ENCODE data around the gene SPDYE2B.
"Not testable (repeated sequence)": the region's sequence is repeated elsewhere in the genome, so short reads cannot be mapped to it uniquely, and the experiment has no call there.

GRCh38 chr7:102680780-102681179, 30.7 kb downstream of the SPDYE2B start:
- TF ChIP-seq POLR2A (IDR thresholded peaks at IDR 0.05; ENCODE audit: low read depth, low read length); POLR2AphosphoS5 (IDR thresholded peaks at IDR 0.05; ENCODE audit: insufficient read depth, low read depth, low read length); GATA2 (IDR thresholded peaks at IDR 0.05; ENCODE audit: insufficient read depth, insufficient read length, low read depth, low read length); EZH2 (IDR thresholded peaks at IDR 0.05; ENCODE audit: borderline replicate concordance, low read depth, low read length, severe bottlenecking); CTCF (IDR thresholded peaks at IDR 0.05; ENCODE audit: extremely low read depth in 1 of 2, insufficient read depth in 1 of 2, low read depth in 1 of 2, low read length in 2 of 2); MAX (IDR thresholded peaks at IDR 0.05; ENCODE audit: insufficient read depth, insufficient read length); MYC (IDR thresholded peaks at IDR 0.05; ENCODE audit: low read depth, low read length): not testable (repeated sequence)

Measured in endothelial cell of umbilical vein (primary cell).